CD14-positive monocyte (primary cell): ENCODE data around the gene TNIP1. TPM values are rescaled to one million over a fixed set of nuclear protein-coding genes. Genes with fewer than 3 reads are reported as not detected.

Experiments
- DNase-seq, 3 donors: peaks; one replicate each; pipeline ENCODE4 v3.0.0-alpha.2; 2011 to 2022
- H2AFZ ChIP-seq: 2 replicates; pipeline ENCODE4 v1.6.0; 2012; ENCODE audit warnings: mild to moderate bottlenecking, low read depth, low read length, inconsistent platforms; ENCODE audit not compliant: insufficient read depth, poor library complexity, severe bottlenecking
- H3K27ac ChIP-seq, 2 donors: 1 replicate in 1 of 2; 2 replicates in 1 of 2; pipeline ENCODE4 v1.5.1; 2012 to 2013; ENCODE audit warnings: low read length in 2 of 2, control low read depth in 1 of 2, inconsistent platforms in 1 of 2, low read depth in 1 of 2, mild to moderate bottlenecking in 1 of 2
- H3K27me3 ChIP-seq, 2 donors: one replicate each; pipeline versions ENCODE4 v1.6.0 to v1.6.1; 2011 to 2013; ENCODE audit warnings: low read length in 2 of 2; ENCODE audit not compliant: control insufficient read depth in 2 of 2, insufficient read depth in 2 of 2
- H3K36me3 ChIP-seq, 2 donors: replicated peaks in 1 of 2; 1 replicate in 1 of 2; 2 replicates in 1 of 2; pipeline versions ENCODE4 v1.5.1 to v1.6.1; 2012 to 2013; ENCODE audit warnings: low read length in 2 of 2, control low read depth in 1 of 2, inconsistent platforms in 1 of 2, mild to moderate bottlenecking in 1 of 2; ENCODE audit not compliant: insufficient read depth in 2 of 2, control insufficient read depth in 1 of 2
- H3K4me1 ChIP-seq, 2 donors: 1 replicate in 1 of 2; 2 replicates in 1 of 2; pipeline versions ENCODE4 v1.5.1 to v1.6.1; 2012 to 2013; ENCODE audit warnings: low read length in 2 of 2, control low read depth in 1 of 2, inconsistent platforms in 1 of 2, mild to moderate bottlenecking in 1 of 2, moderate library complexity in 1 of 2; ENCODE audit not compliant: insufficient read depth in 2 of 2, control insufficient read depth in 1 of 2
- H3K4me2 ChIP-seq: replicated peaks from 2 replicates; pipeline ENCODE3; 2012; ENCODE audit warnings: low read length, moderate library complexity, mild to moderate bottlenecking; ENCODE audit not compliant: poor library complexity, severe bottlenecking; ENCODE audit errors: extremely low read depth
- H3K4me3 ChIP-seq, 3 experiments: fragments of 200-600 bp in 1 of 3; sonication (generic) in 1 of 3; replicated peaks in 1 of 3; 1 replicate in 2 of 3; 2 replicates in 1 of 3; pipeline ENCODE4 v1.5.1; 2011 to 2013; ENCODE audit warnings: low read length in 3 of 3, mild to moderate bottlenecking in 3 of 3, control low read depth in 2 of 3, low read depth in 2 of 3, inconsistent platforms in 1 of 3, moderate library complexity in 1 of 3
- H3K79me2 ChIP-seq: 2 replicates; pipeline ENCODE4 v1.6.0; 2012; ENCODE audit warnings: mild to moderate bottlenecking, control low read depth, inconsistent platforms, low read length, moderate library complexity; ENCODE audit not compliant: insufficient read depth
- H3K9ac ChIP-seq: 2 replicates; pipeline ENCODE4 v1.6.0; 2017; ENCODE audit warnings: low read length, mild to moderate bottlenecking; ENCODE audit not compliant: insufficient read depth, poor library complexity, severe bottlenecking
- H3K9me3 ChIP-seq, 2 donors: replicated peaks in 1 of 2; 1 replicate in 1 of 2; 2 replicates in 1 of 2; pipeline versions ENCODE4 v1.5.1 to v1.6.1; 2012 to 2013; ENCODE audit warnings: low read length in 2 of 2, control low read depth in 1 of 2; ENCODE audit not compliant: control insufficient read depth in 1 of 2, insufficient read depth in 1 of 2
- H4K20me1 ChIP-seq: 2 replicates; pipeline ENCODE4 v1.6.0; 2012; ENCODE audit warnings: mild to moderate bottlenecking, low read length, control low read depth, moderate library complexity; ENCODE audit not compliant: insufficient read depth
- H3K27ac Mint-ChIP-seq, 7 donors: one replicate each; pipeline ENCODE4 v1.8.0; 2020; ENCODE audit warnings: mild to moderate bottlenecking in 7 of 7, mixed read lengths in 7 of 7, moderate library complexity in 6 of 7, inconsistent platforms in 2 of 7
- H3K27me3 Mint-ChIP-seq, 3 donors: one replicate each; pipeline ENCODE4 v1.8.0; 2021 to 2022; ENCODE audit warnings: low read depth in 3 of 3, mild to moderate bottlenecking in 3 of 3, mixed read lengths in 3 of 3, moderate library complexity in 3 of 3, inconsistent platforms in 1 of 3
- H3K36me3 Mint-ChIP-seq, 2 donors: one replicate each; pipeline ENCODE4 v1.8.0; 2020; ENCODE audit warnings: mixed read lengths in 2 of 2, inconsistent platforms in 1 of 2, mild to moderate bottlenecking in 1 of 2
- H3K4me1 Mint-ChIP-seq: one replicate; pipeline ENCODE4 v1.8.0; 2020; ENCODE audit warnings: mild to moderate bottlenecking, mixed read lengths
- H3K4me3 Mint-ChIP-seq, 2 donors: one replicate each; pipeline ENCODE4 v1.8.0; 2020; ENCODE audit warnings: mild to moderate bottlenecking in 2 of 2, mixed read lengths in 2 of 2, moderate library complexity in 1 of 2
- H3K9me3 Mint-ChIP-seq, 7 donors: one replicate each; pipeline ENCODE4 v1.8.0; 2020 to 2022; ENCODE audit warnings: mixed read lengths in 7 of 7, mild to moderate bottlenecking in 6 of 7, moderate library complexity in 6 of 7, inconsistent platforms in 2 of 7
- WGBS: methylation state at CpG from one replicate; pipeline ENCODE4 v1.1.5; 2013; ENCODE audit warnings: missing lambda C conversion rate; ENCODE audit not compliant: insufficient coverage; 5-methylcytosine and 5-hydroxymethylcytosine counted together
- intact Hi-C, 2 donors: fragments of 100-400 bp; cut with micrococcal nuclease; formaldehyde crosslinking; loops; one replicate each; pipeline versions ENCODE4 v1.15.0 to v1.15.1; 2023
- polyA plus RNA-seq, 3 donors: library from polyadenylated mRNA; depleted of rRNA in 1 of 3; unstranded in 2 of 3; stranded (reverse) in 1 of 3; fragments of 300-500 nt in 2 of 3; fragments of >200 nt in 1 of 3; fragmentation: Illumina TruSeq in 2 of 3; gene quantifications; 1 replicate in 2 of 3; 2 replicates in 1 of 3; pipeline ENCODE4 v1.2.3, GENCODE V29; 2012 to 2021
- TF ChIP-seq, protein P1 (sequence below): fragments of 200-600 bp; IDR thresholded peaks from one replicate; pipeline ENCODE4 v1.8.0; 2022; ENCODE audit warnings: antibody characterized with exemption, mild to moderate bottlenecking

Gene TNIP1
- polyA plus RNA-seq, 3 donors = 30.8 to 108 (median 46.4) TPM

DNA sequence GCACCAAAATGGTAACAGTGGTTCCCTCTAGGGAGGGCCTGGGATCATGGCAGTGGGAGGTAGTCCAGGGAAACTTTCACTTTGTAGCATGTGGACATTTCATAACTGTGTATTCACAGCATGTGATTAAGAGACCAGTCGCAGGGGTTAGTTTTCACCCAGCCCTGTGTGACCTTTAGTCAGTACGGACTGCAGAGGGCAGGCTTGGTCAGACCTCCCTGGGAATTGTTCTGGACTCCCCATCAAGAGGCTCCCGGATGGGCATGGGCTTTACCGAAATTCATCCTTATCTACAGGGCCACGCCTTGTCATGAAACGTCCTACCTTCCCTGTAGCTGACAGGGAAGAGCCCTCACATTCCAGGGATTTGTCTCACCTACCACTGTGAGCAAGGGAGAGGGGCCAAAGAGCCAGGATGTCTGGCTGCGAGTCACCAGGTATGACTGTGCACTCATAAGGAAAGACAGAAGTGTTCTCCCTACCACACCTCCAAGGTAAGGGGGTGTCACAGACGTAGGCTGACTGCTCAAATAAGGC, 40.6 kb downstream of the TNIP1 start:
- Mint-ChIP-seq H3K27ac (peak overlapping the region in 1 of 7 donors; percentile 25), H3K27me3 (peaks cover 0 to 1% (median 1%) of the 10 kb centered on the region in 3 donors), H3K4me1 (no peaks in the 10 kb centered on the region), H3K36me3 (peaks cover 95 to 99% of the 10 kb centered on the region in 2 donors), H3K4me3 (no peak overlapping the region), H3K9me3 (no peaks in the 10 kb centered on the region)
- no peak overlapping the region for H2AFZ ChIP-seq
- H3K36me3 ChIP-seq = peaks cover 95 to 100% of the 10 kb centered on the region in 2 donors
- no peak overlapping the region for H3K9ac ChIP-seq
- H3K4me1 ChIP-seq = no peaks in the 10 kb centered on the region
- no peak overlapping the region for H3K4me3 ChIP-seq
- peaks cover 84% of the 10 kb centered on the region for H4K20me1 ChIP-seq
- TF ChIP-seq, protein P1, sequence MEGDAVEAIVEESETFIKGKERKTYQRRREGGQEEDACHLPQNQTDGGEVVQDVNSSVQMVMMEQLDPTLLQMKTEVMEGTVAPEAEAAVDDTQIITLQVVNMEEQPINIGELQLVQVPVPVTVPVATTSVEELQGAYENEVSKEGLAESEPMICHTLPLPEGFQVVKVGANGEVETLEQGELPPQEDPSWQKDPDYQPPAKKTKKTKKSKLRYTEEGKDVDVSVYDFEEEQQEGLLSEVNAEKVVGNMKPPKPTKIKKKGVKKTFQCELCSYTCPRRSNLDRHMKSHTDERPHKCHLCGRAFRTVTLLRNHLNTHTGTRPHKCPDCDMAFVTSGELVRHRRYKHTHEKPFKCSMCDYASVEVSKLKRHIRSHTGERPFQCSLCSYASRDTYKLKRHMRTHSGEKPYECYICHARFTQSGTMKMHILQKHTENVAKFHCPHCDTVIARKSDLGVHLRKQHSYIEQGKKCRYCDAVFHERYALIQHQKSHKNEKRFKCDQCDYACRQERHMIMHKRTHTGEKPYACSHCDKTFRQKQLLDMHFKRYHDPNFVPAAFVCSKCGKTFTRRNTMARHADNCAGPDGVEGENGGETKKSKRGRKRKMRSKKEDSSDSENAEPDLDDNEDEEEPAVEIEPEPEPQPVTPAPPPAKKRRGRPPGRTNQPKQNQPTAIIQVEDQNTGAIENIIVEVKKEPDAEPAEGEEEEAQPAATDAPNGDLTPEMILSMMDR = no peak
- no peaks in the 10 kb centered on the region for H3K79me2 ChIP-seq
- no peaks in the 10 kb centered on the region for H3K27me3 ChIP-seq
- intact Hi-C loops = no loop called here
- DNase-seq = no peak
- WGBS = 100% methylated on average over 7 of the region's 8 CpGs
- H3K4me2 ChIP-seq = no peak overlapping the region
- no peak overlapping the region for H3K27ac ChIP-seq
- no peaks in the 10 kb centered on the region for H3K9me3 ChIP-seq

DNA sequence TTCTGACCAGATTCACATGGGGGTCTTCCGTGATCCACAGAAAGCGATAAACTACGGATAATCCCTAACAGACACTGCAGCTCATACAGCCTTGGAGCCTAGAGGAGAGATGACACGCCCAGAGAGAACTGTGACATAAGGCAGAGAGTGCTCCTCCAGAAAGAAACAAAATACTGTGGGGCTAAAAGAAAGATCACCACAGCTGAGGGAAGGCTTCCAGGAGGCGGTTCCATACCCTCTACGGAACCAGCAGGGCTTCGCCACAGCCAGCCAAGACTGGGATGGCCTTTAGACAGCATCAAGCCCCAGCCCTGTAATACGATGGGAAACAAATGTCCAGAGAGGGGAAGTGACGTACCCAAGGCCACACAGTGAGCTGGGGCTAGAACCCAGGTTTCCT, 41.2 kb downstream of the TNIP1 start:
- H4K20me1 ChIP-seq = peaks cover 84% of the 10 kb centered on the region
- H3K4me1 Mint-ChIP-seq = no peaks in the 10 kb centered on the region
- TF ChIP-seq, protein P1 = no peak
- no peak overlapping the region for H3K27ac ChIP-seq
- no peak overlapping the region for H3K4me3 ChIP-seq
- peaks cover 95 to 100% of the 10 kb centered on the region in 2 donors for H3K36me3 ChIP-seq
- no peak overlapping the region for H3K4me3 Mint-ChIP-seq
- DNase-seq = no peak
- WGBS = 100% methylated on average over 6 of the region's 9 CpGs
- H3K9ac ChIP-seq = no peak overlapping the region
- no peaks in the 10 kb centered on the region for H3K79me2 ChIP-seq
- H3K27ac Mint-ChIP-seq = peak overlapping the region in 1 of 7 donors; percentile 25
- no peaks in the 10 kb centered on the region for H3K9me3 ChIP-seq
- H3K36me3 Mint-ChIP-seq = peaks cover 96 to 99% of the 10 kb centered on the region in 2 donors
- H3K27me3 Mint-ChIP-seq = peaks cover 0 to 1% (median under 1%) of the 10 kb centered on the region in 3 donors
- no peaks in the 10 kb centered on the region for H3K9me3 Mint-ChIP-seq
- no peaks in the 10 kb centered on the region for H3K4me1 ChIP-seq
- intact Hi-C loops = no loop called here
- no peak overlapping the region for H3K4me2 ChIP-seq
- H3K27me3 ChIP-seq = no peaks in the 10 kb centered on the region
- no peak overlapping the region for H2AFZ ChIP-seq
